Tibial nerve (tissue), 4 donors: ENCODE results near the gene CYP2J2.

ENCODE experiments used
- CTCF ChIP-seq, 5 experiments: fragments of 200-600 bp in 3 of 5; fragments of 450-650 bp in 2 of 5; sonication (generic) in 3 of 5; IDR thresholded peaks; one replicate each; pipeline ENCODE4 v1.5.1; 2016 to 2019; ENCODE audit warnings: antibody characterized with exemption in 5 of 5, mild to moderate bottlenecking in 3 of 5, moderate library complexity in 2 of 5
- EP300 ChIP-seq, 2 donors: sonication (generic); formaldehyde crosslinking; IDR thresholded peaks; one replicate each; pipeline ENCODE4 v1.6.1; 2017; ENCODE audit warnings: antibody characterized with exemption in 2 of 2, mild to moderate bottlenecking in 1 of 2
- POLR2A ChIP-seq, 2 donors: fragments of 450-650 bp; IDR thresholded peaks; one replicate each; pipeline ENCODE4 v1.6.1; 2017; ENCODE audit warnings: antibody characterized with exemption in 2 of 2, mild to moderate bottlenecking in 2 of 2, moderate library complexity in 2 of 2

GRCh38 chr1:59897165-59897564 lies 29.4 kb downstream of the CYP2J2 start:
- TF ChIP-seq CTCF (IDR thresholded peaks at IDR 0.05) (no peak), POLR2A (IDR thresholded peaks at IDR 0.05) (no peak), EP300 (IDR thresholded peaks at IDR 0.05) (no peak)
